Measurements from ENCODE around the gene EED.

GRCh38 chr11:86302092-86302793 lies 57.7 kb downstream of the EED start, which contains the start of gene HIKESHI:
- no peak for TF ChIP-seq CTCF (IDR thresholded peaks at IDR 0.05; ENCODE audit: low read depth, low read length)
- no peak for TF ChIP-seq EZH2phosphoT487 (IDR thresholded peaks at IDR 0.05; ENCODE audit: low read depth)

Measured in OCI-LY3 (cell line).